GM12878 (cell line): ENCODE data around the gene PGBD4. TPM values are rescaled to one million over a fixed set of nuclear protein-coding genes. Genes with fewer than 3 reads are reported as not detected.

ENCODE experiments used
- ATAC-seq: fragments of 200-7000 bp; cut with Tn5 transposase; 3 replicates; pipeline ENCODE4 v1.9.1; 2020; ENCODE audit warnings: mild to moderate bottlenecking, moderate library complexity
- BruUV-seq: library from RNA; stranded (reverse); fragments of 400-500 nt; replicated peaks from 2 replicates; lab custom pipeline; 2021; lab: Mats Ljungman, UMichigan
- CTCF ChIA-PET: fragments of 300-600 bp; sonication (Branson Sonifier 250); formaldehyde crosslinking; extraction: SDS; loops from one replicate; lab custom pipeline; 2021; ENCODE audit warnings: inconsistent platforms; lab: Yijun Ruan, JAX
- POLR2A ChIA-PET: fragments of 350-600 bp; formaldehyde crosslinking; extraction: SDS; loops from one replicate; lab custom pipeline; 2021; ENCODE audit warnings: inconsistent platforms; lab: Charles Lee
- RAD21 ChIA-PET: fragments of 300-600 bp; sonication (Branson Sonifier 250); formaldehyde crosslinking; loops from one replicate; lab custom pipeline; 2023; ENCODE audit warnings: antibody characterized with exemption; ENCODE audit not compliant: unreplicated experiment; lab: Charles Lee
- SMC1A ChIA-PET: fragments of 300-600 bp; sonication (Branson Sonifier 250); formaldehyde crosslinking; loops from one replicate; lab custom pipeline; 2023; ENCODE audit not compliant: unreplicated experiment, uncharacterized antibody; lab: Charles Lee
- DNase-seq: peaks from one replicate; pipeline ENCODE4 v3.0.0-alpha.2; 2011; ENCODE audit warnings: low read depth, low spot score
- FAIRE-seq: peaks from 3 replicates; lab custom pipeline; 2011; peaks lifted over from hg19 to GRCh38; lab: Jason Lieb, UNC
- H2AFZ ChIP-seq: 2 replicates; pipeline ENCODE4 v1.6.0; 2011; ENCODE audit warnings: low read depth, low read length, control low read depth; ENCODE audit not compliant: control insufficient read depth
- H3K27ac ChIP-seq: 2 replicates; pipeline ENCODE4 v1.5.1; 2011; ENCODE audit warnings: control low read depth; ENCODE audit not compliant: control insufficient read depth, insufficient read depth
- H3K27me3 ChIP-seq, 2 experiments: replicated peaks in 1 of 2; 2 replicates each; pipeline versions ENCODE4 v1.6.0 to v1.6.1; 2011; ENCODE audit warnings: low read length in 1 of 2; ENCODE audit not compliant: control insufficient read depth in 2 of 2, insufficient read depth in 2 of 2
- H3K36me3 ChIP-seq, 2 experiments: 2 replicates each; pipeline ENCODE4 v1.5.1; 2011; ENCODE audit warnings: low read length in 1 of 2; ENCODE audit not compliant: control insufficient read depth in 2 of 2, insufficient read depth in 2 of 2
- H3K4me1 ChIP-seq: 2 replicates; pipeline ENCODE4 v1.6.1; 2011; ENCODE audit warnings: mild to moderate bottlenecking, low read length, moderate library complexity, mixed read lengths; ENCODE audit not compliant: control insufficient read depth, insufficient read depth
- H3K4me2 ChIP-seq: 2 replicates; pipeline ENCODE4 v1.6.0; 2011; ENCODE audit warnings: control low read depth; ENCODE audit not compliant: control insufficient read depth, insufficient read depth
- H3K4me3 ChIP-seq: fragments of 200-600 bp; sonication (generic); 2 replicates; pipeline ENCODE4 v1.5.1; 2016
- H3K79me2 ChIP-seq: 2 replicates; pipeline ENCODE4 v1.6.0; 2011; ENCODE audit warnings: low read length; ENCODE audit not compliant: control insufficient read depth, insufficient read depth
- H3K9ac ChIP-seq: 2 replicates; pipeline ENCODE4 v1.8.0; 2011; ENCODE audit warnings: low read length, control low read depth, mixed read lengths; ENCODE audit not compliant: control insufficient read depth, insufficient read depth
- H3K9me3 ChIP-seq: replicated peaks from 3 replicates; pipeline ENCODE4 v1.5.1; 2011; ENCODE audit warnings: mild to moderate bottlenecking, low read length; ENCODE audit not compliant: control insufficient read depth, insufficient read depth
- H4K20me1 ChIP-seq: 2 replicates; pipeline ENCODE4 v1.6.0; 2011; ENCODE audit not compliant: control insufficient read depth, insufficient read depth
- EED ChIP-seq: sonication (generic); IDR thresholded peaks from 2 replicates; pipeline ENCODE4 v1.6.1; 2016; ENCODE audit warnings: antibody characterized with exemption, low read depth
- ELK1 ChIP-seq: IDR thresholded peaks from 2 replicates; pipeline ENCODE4 v1.6.1; 2012; ENCODE audit warnings: low read depth, low read length, improper control_type of control experiment
- FOXK2 ChIP-seq: fragments of 450-650 bp; IDR thresholded peaks from 2 replicates; pipeline ENCODE4 v1.6.1; 2017; ENCODE audit warnings: mild to moderate bottlenecking, moderate library complexity
- GABPA ChIP-seq: IDR thresholded peaks from 2 replicates; pipeline ENCODE4 v1.6.1; 2014; ENCODE audit warnings: antibody characterized with exemption, low read depth, mild to moderate bottlenecking, inconsistent platforms
- IRF4 ChIP-seq: IDR thresholded peaks from 2 replicates; pipeline ENCODE4 v1.6.1; 2011; ENCODE audit warnings: low read depth, low read length
- PAX8 ChIP-seq: fragments of 450-650 bp; IDR thresholded peaks from 2 replicates; pipeline ENCODE4 v1.6.1; 2017; ENCODE audit warnings: mild to moderate bottlenecking, moderate library complexity
- SIN3A ChIP-seq: IDR thresholded peaks from 2 replicates; pipeline ENCODE4 v1.6.1; 2012; ENCODE audit warnings: low read depth, low read length, improper control_type of control experiment
- SMC3 ChIP-seq: IDR thresholded peaks from 2 replicates; pipeline ENCODE4 v1.6.1; 2011; ENCODE audit warnings: low read length, improper control_type of control experiment, borderline replicate concordance
- ZNF24 ChIP-seq: fragments of 450-650 bp; IDR thresholded peaks from 2 replicates; pipeline ENCODE4 v1.6.1; 2017; ENCODE audit warnings: antibody characterized with exemption, mild to moderate bottlenecking
- in situ Hi-C: fragments of 300-500 bp; cut with MboI; formaldehyde crosslinking; loops from 9 replicates; pipeline ENCODE4 v1.14.3; 2018; ENCODE audit warnings: mixed read lengths
- intact Hi-C: fragments of 100-400 bp; cut with micrococcal nuclease; formaldehyde crosslinking; loops from one replicate; pipeline ENCODE4 v1.14.2; 2022; ENCODE audit not compliant: unreplicated experiment
- polyA plus RNA-seq, 11 experiments: library from polyadenylated mRNA; depleted of rRNA in 4 of 11; unstranded in 6 of 11; stranded (reverse) in 5 of 11; fragments of >200 nt; fragmentation: Nextera tagmentation in 4 of 11; fragmentation: Illumina TruSeq in 1 of 11; extraction: Ambion mirVana in 4 of 11; extraction: Trizol in 1 of 11; gene quantifications; 1 replicate in 1 of 11; 2 replicates in 10 of 11; pipeline versions ENCODE4 v1.2.1 to v1.2.3, GENCODE V29; 2011 to 2016; ENCODE audit warnings: inconsistent platforms in 2 of 11, missing spikeins in 2 of 11, low read depth in 1 of 11
- total RNA-seq, 4 experiments: library from RNA; depleted of rRNA in 3 of 4; stranded (reverse); fragments of >200 nt in 3 of 4; fragmentation: Illumina TruSeq in 1 of 4; extraction: Trizol in 1 of 4; gene quantifications; 2 replicates each; pipeline versions ENCODE4 v1.2.1 to v1.2.3, GENCODE V29; 2013 to 2021
- TF ChIP-seq, protein P1 (sequence below): fragments of 450-650 bp; IDR thresholded peaks from 2 replicates; pipeline ENCODE4 v1.6.1; 2016; ENCODE audit warnings: mild to moderate bottlenecking
- TF ChIP-seq, protein P2 (sequence below): fragments of 450-650 bp; formaldehyde crosslinking; IDR thresholded peaks from 2 replicates; pipeline ENCODE4 v1.4.0; 2022; ENCODE audit warnings: mild to moderate bottlenecking, moderate library complexity
- TF ChIP-seq, protein P3 (sequence below): fragments of 450-650 bp; IDR thresholded peaks from 2 replicates; pipeline ENCODE4 v1.6.1; 2016; ENCODE audit warnings: mild to moderate bottlenecking, moderate library complexity, borderline replicate concordance

Gene PGBD4
- total and polyA plus RNA-seq, 10 of the 15 experiments (the other 5 are each of a cell fraction or from before 2014, with no cell fraction given), result 1.2 to 5.8 (median 2.8) TPM

DNA sequence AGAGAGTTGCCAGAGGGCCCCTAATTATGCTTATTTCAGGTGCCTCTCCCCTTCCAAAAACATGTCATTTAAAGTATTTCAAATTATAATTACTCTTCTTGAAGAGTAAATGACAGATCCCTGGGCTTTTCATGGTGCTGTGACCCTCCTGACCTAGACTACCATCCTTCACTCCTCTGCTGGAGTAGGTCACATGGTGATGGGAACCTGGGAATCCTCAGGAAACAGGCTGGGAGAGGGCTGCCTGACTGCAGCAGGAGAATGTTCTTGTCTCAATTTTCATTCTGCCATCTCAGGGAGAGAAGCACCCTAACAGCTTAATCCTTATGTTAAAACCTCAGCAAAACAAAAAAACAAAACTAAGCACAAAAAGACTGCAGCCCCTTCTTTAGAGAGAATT, 24.6 kb downstream of the PGBD4 start:
- in situ Hi-C loops (no loop called here), intact Hi-C loops (no loop called here)
- CTCF ChIA-PET, result interaction anchor here (1.0 kb wide), 1 partner anchor 85 kb away, joined by 3 read pairs; no protein-coding TSS in a partner anchor
- no peaks in the 10 kb centered on the region for H3K4me1 ChIP-seq
- H3K9me3 ChIP-seq, result no peaks in the 10 kb centered on the region
- ATAC-seq (no peak), DNase-seq (no peak), FAIRE-seq (no peak)
- no TSS peak for BruUV-seq
- no peaks in the 10 kb centered on the region for H3K36me3 ChIP-seq
- no peak overlapping the region for H3K4me3 ChIP-seq
- TF ChIP-seq, protein P1, sequence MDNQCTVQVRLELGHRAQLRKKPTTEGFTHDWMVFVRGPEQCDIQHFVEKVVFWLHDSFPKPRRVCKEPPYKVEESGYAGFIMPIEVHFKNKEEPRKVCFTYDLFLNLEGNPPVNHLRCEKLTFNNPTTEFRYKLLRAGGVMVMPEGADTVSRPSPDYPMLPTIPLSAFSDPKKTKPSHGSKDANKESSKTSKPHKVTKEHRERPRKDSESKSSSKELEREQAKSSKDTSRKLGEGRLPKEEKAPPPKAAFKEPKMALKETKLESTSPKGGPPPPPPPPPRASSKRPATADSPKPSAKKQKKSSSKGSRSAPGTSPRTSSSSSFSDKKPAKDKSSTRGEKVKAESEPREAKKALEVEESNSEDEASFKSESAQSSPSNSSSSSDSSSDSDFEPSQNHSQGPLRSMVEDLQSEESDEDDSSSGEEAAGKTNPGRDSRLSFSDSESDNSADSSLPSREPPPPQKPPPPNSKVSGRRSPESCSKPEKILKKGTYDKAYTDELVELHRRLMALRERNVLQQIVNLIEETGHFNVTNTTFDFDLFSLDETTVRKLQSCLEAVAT, result no peak
- no peak for TF ChIP-seq IRF4
- TF ChIP-seq GABPA, result no peak
- TF ChIP-seq EED, result no peak
- TF ChIP-seq, protein P2, sequence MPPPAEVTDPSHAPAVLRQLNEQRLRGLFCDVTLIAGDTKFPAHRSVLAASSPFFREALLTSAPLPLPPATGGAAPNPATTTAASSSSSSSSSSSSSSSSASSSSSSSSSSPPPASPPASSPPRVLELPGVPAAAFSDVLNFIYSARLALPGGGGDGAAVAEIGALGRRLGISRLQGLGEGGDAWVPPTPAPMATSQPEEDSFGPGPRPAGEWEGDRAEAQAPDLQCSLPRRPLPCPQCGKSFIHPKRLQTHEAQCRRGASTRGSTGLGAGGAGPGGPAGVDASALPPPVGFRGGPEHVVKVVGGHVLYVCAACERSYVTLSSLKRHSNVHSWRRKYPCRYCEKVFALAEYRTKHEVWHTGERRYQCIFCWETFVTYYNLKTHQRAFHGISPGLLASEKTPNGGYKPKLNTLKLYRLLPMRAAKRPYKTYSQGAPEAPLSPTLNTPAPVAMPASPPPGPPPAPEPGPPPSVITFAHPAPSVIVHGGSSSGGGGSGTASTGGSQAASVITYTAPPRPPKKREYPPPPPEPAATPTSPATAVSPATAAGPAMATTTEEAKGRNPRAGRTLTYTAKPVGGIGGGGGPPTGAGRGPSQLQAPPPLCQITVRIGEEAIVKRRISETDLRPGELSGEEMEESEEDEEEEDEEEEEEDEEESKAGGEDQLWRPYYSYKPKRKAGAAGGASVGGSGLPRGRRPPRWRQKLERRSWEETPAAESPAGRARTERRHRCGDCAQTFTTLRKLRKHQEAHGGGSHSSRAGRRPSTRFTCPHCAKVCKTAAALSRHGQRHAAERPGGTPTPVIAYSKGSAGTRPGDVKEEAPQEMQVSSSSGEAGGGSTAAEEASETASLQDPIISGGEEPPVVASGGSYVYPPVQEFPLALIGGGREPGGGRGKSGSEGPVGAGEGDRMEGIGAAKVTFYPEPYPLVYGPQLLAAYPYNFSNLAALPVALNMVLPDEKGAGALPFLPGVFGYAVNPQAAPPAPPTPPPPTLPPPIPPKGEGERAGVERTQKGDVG (CRISPR knock-in tag), result no peak
- TF ChIP-seq SMC3, result no peak
- TF ChIP-seq ZNF24, result no peak
- TF ChIP-seq, protein P3, sequence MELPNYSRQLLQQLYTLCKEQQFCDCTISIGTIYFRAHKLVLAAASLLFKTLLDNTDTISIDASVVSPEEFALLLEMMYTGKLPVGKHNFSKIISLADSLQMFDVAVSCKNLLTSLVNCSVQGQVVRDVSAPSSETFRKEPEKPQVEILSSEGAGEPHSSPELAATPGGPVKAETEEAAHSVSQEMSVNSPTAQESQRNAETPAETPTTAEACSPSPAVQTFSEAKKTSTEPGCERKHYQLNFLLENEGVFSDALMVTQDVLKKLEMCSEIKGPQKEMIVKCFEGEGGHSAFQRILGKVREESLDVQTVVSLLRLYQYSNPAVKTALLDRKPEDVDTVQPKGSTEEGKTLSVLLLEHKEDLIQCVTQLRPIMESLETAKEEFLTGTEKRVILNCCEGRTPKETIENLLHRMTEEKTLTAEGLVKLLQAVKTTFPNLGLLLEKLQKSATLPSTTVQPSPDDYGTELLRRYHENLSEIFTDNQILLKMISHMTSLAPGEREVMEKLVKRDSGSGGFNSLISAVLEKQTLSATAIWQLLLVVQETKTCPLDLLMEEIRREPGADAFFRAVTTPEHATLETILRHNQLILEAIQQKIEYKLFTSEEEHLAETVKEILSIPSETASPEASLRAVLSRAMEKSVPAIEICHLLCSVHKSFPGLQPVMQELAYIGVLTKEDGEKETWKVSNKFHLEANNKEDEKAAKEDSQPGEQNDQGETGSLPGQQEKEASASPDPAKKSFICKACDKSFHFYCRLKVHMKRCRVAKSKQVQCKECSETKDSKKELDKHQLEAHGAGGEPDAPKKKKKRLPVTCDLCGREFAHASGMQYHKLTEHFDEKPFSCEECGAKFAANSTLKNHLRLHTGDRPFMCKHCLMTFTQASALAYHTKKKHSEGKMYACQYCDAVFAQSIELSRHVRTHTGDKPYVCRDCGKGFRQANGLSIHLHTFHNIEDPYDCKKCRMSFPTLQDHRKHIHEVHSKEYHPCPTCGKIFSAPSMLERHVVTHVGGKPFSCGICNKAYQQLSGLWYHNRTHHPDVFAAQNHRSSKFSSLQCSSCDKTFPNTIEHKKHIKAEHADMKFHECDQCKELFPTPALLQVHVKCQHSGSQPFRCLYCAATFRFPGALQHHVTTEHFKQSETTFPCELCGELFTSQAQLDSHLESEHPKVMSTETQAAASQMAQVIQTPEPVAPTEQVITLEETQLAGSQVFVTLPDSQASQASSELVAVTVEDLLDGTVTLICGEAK, result no peak
- no peak for TF ChIP-seq FOXK2
- TF ChIP-seq PAX8, result no peak
- no peak for TF ChIP-seq SIN3A
- no peak for TF ChIP-seq ELK1
- H3K4me2 ChIP-seq, result no peak overlapping the region
- no peak overlapping the region for H3K9ac ChIP-seq
- SMC1A ChIA-PET, result interaction anchor here (0.6 kb wide), 1 partner anchor 21 kb away, joined by 3 read pairs; no protein-coding TSS in a partner anchor
- POLR2A ChIA-PET, result interaction anchor here (0.8 kb wide), 1 partner anchor 35 kb away, joined by 5 read pairs; no protein-coding TSS in a partner anchor
- H4K20me1 ChIP-seq, result no peaks in the 10 kb centered on the region
- no peaks in the 10 kb centered on the region for H3K79me2 ChIP-seq
- H2AFZ ChIP-seq, result no peak overlapping the region
- RAD21 ChIA-PET, result no interaction called here
- H3K27me3 ChIP-seq, result no peaks in the 10 kb centered on the region
- H3K27ac ChIP-seq, result no peak overlapping the region
